Activated gamma-delta T cell treated with anti-CD3 and anti-CD28 coated beads, Interleukin-2, amount 50 U/mL, for 16 hours (primary cell): ENCODE data around the gene RARB.

Experiments used
- DNase-seq: peaks from one replicate; pipeline ENCODE4 v3.0.0-alpha.2; 2020; ENCODE audit warnings: low read depth

The RARB gene

DNA sequence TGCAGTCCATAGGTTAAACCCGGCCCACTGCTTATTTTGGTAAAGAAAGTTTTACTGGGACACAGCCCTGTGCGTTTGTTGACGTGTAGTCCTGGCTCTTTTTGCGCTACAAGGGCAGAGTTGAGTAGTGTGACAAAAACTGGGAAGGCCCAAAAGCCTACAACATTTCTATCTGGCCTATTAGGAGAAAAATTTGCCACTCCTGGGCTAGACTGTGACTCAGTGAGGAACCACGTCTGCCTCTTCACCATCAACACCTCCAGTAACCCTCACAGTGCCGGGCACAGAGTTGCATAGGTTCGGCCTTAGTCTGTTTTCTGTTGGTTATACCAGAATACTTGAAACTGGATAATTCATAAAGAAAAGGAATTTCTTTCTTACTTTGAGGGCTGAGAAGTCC is 126.3 kb downstream of the RARB start:
- no peak for DNase-seq

DNA sequence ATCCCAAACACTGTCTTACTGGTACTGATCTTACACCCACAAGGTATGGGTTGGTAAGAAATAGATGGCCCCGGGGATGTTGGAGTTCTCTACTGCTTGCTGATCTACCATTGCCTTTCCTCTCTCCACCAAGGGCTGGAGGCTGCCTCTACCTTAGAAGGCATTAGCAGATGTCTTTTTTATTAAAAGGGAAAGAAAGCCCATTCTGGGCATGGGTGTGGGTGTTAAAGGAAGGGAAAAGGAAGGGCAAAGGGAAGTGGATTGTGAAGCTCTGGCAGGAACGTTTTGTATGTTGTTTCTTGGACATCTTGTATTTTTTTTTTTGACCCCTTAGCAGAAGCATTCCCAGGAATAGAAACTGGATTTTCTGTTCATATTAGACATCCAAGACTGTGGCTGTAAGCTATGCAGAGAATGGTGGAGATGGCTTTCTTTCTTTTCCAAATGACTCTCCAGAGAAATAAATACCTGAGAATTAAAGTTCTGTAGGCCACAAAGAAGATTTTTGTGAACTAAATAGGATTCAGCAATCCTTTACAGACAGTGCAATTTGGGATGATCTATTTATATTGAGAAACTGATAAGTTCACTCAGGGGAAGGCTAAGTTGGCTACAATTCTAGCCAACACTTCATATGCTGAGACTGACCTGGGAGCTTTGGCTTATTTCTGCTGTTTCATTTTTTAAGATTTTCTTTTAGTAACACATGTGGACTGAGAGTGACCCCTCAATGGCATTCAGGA is 127.8 kb downstream of the RARB start:
- no peak for DNase-seq

DNA sequence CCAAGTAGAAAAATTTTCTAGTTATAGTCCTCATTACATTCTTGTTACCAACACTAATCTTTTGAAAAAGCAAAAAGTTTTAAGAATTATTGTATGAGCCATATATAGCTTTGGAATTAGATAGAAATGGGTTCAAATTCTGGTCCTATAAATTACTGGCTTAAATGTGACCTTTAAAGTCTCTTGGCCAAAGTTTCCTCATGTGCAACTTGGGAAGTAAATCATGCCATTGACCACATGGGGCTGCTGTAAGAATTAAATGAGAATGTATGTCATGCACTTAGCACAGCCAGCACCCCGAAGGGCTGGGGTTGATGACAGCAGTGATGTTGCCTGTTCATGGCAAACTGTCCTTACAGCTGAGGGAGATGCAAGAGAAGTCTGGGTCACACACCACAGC is 128.4 kb downstream of the RARB start:
- DNase-seq: no peak

DNA sequence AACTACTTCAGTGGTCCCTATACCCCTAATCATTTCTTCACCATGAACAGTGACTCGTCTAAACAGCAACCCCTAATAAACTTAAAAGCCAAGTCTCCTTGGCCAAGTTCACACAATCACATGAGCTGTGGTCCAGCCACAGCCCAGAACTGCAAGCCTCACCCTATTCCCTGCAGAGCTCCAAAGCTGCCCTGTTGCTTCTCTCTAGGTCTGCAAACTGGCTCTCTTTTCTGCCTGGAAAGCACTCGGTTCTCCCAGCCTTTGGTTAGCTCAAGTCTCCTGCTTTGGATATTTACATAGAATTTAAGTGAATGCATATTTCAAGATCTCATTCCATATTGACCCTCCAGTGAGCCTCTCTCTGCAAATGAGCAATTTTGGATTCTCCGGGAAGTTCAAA is 129.6 kb downstream of the RARB start:
- DNase-seq: no peak

DNA sequence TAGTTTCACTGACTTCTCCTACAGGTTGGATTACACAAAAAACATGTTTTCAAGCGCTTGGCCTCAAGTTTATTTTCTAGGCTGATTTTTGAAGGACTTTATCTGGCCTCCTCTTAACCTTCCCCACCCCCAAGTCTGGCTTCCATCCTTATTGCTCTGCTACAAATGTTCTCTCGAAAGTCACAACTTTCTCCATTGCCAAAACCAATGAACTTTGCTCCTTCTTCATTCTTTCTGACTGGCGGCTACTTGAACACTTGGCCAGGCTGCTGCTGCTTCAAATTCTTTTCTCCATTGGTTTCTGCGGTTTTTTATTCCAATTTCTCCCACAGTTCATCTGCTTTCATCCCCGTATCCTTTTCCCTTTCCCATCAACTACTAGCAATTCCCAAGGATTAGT is 130.1 kb downstream of the RARB start:
- DNase-seq: no peak

DNA sequence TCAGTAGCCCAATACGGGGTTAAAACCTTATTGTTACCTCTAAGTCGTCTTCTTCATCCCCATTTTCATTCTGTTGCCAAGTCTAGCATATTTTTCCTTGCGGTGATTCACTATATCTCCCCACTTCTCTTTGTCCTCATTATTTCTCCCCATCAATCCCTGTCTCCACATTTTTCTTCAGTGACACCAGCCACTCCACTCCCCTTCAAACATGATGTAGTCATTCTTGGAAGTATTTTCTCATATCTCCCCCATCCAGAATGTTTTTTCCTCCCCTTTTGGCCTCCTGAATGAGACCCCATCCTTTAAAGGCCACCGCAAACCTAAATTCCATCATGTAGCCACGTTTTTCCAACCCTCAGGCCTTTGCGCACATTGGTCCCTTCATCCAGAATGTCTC is 130.7 kb downstream of the RARB start:
- no peak for DNase-seq

DNA sequence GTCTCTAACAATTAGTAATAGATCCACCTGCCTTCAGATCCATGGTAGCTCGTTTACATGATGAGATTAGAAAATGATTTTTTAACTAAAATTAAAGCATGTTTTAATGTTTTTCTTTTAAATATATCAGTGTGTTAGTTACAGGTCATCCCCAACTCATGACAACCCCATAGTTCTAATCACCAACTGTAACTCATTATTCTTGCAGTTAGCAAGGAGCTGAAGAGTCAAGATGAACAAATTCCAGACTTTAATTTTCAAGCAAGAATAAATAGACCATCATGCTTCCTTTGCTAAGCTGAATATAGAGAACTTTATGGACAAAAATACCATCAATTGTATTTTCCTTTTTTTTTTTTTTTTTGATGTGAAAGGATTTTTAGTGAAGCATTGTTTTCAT is 135.5 kb downstream of the RARB start:
- no peak for DNase-seq

DNA sequence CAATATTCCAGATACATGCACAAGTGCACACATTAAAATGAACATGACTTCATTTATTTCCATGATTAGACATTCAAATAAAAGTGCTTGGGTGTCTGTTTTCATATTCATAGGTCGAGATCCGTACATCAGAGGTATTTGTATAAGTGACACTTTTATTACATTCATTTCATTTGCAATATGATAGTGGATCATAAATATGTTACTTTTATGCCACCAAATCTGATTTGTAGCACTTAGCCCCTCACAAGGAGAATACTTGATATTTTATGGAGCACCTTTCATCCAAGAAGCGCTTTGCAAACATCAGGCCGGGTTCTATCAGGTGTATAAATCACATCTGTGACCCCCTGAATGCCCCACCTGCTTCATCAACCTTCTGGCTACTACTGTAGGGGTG is 136.0 kb downstream of the RARB start:
- no peak for DNase-seq

DNA sequence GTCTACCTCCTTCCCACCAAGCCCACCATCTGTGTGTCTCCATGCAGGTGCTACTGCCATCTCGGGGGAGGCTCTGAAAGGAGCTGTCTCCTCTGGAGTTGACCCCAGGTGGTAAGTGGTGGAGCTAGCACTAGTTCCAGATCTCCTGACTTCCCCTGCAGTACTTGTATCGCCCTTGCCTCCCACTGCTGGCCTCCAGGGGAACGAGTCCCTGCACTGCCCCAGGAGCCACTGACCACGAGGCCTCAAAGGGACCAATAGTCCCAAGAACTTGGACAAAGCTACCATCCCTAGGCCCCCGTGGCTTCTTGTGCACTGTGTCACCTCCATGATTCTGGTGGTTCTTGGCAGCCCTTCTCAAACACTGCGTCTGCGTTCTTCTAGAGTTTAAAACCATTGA is 137.7 kb downstream of the RARB start:
- DNase-seq: no peak

DNA sequence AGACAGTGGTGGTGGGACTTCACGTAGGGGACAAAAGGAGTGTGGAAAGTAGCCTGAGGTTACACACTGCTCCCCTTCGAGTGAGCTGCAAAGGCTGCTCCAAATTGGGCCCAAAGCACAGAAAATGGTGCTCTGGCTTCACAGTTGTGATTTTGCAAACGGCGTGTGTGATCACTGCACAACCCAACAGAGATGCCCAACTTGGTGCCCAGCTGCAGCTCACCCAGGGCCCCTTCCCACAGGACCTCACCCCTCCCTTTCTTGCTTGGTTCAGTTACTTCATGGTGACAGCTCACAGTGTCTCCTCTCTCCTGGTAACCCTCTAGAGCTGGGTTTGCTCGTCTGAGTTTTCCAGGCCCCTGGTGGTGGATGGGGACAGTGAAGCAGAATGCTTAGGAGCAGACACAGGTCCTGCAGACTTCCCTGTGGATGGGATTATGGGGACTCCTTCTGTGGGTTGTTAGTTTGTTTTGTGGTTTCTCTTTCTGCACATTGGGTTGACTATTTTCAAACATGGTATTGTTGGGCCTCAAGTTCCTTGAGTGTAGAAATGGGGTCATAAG is 138.4 kb downstream of the RARB start:
- DNase-seq: no peak

DNA sequence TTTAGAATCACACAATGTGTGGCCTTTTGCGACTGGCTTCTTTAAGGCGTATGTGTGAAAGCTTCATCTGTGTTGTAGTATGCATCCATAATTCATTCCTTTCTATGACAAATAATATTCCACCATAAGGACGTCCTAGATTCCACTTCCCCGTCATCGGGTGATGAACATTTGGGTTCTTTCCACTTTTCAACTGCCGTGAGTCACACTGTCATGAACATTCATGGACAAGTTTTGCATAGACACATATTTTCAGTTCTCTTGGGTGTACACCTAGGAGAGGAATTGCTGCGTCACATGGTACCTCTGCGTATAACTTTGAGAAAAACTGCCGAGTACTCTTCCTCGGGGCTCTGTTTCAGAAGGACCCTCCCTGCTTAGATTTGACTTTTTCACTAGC is 139.3 kb downstream of the RARB start:
- DNase-seq: no peak

DNA sequence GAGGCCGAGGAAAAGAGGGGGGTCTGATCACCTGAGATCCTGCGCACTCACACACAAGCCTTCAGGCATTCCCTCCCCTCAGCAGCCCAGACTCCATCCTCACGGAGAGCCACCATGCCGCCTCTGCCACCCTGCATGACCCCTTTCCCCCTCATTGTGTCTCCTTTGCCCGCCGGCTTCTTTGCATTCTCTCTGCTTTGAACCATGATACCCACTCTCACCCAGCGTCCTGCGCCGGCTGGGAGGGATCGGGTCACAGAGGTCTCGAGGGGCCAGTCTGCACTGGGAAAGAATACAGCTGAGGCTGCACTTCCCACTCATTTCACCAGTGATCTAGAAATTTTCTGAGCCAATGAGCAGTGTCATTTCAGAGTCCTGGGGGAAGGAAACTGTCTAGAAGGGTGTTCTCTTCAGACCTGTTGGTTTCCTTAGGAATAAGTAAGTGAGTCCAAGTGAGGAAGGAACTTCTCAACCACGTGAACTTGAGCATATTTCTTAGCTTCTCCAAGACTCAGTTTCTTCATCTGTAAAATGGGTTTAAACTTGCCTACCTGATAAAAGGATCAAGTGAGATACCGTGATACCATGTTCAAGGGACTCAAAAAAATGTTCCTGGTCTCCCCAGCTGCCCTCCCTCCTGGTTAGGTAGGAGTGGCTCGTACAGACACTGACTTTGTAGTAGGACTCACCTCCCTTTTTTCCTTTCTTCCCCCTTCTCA is 139.9 kb downstream of the RARB start:
- no peak for DNase-seq

DNA sequence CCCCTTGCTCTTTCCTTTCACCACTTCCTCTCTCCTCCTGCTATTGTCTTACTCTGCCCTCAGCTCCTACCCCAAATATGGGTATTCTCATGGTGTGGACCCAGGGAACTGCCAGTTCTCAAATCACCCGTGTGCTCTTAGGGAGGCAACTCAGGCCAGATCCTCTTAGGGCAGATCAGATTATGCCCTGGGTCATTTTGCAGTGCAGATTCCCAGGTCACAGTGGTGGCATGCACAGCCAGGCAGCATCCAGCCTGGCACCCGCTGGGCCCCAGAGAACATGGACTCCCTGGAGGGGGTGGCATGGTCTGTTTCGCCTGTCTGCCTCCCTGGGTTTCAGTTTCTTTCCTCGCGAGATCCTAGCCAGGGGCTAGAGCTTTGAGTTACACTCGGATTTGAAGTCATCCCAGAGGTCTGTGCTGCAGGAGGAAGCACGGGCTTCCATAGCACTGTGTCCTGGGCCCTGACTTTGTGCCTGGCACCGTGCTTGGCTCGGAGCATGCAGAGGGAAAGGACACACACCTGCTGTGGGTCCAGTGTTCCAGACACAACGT is 140.5 kb downstream of the RARB start:
- no peak for DNase-seq

DNA sequence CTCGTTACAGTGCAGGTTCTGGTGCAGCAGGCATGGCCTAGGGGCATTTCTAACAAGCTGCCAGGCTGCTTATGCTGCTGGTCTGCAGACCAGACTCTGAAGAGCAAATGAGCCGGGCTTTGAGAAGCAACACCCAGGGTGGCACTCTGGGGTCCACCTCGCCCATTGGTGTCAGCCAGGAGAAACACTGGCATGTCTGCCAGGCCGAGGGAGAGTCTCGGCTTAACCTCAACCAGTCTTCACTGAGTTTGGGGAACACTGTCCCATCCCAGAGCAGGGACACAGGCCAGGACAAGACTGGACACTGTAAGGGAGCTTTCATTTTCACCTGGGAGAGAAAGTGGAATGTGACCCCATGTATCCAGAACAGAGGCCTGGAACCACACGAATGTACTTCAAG is 143.2 kb downstream of the RARB start:
- DNase-seq: no peak

DNA sequence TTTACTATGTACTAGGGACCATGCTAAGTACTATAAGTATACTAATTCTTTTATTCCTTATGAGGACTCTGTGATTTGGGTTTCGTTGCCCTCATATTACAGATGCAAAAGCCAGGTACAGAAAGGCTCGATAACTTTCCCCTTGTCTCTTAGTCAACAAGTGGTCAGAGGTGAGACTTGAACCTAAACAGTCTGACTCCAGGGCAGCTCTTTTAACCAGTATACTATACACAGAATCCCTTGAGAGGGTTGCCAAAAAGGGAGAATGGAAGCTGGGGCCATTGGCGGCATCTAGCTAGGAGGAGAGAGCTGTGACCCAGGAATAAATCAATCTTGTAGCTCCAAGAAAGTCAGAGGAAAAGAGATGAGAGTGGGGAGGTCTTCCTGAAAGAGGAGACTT is 144.3 kb downstream of the RARB start:
- no peak for DNase-seq

DNA sequence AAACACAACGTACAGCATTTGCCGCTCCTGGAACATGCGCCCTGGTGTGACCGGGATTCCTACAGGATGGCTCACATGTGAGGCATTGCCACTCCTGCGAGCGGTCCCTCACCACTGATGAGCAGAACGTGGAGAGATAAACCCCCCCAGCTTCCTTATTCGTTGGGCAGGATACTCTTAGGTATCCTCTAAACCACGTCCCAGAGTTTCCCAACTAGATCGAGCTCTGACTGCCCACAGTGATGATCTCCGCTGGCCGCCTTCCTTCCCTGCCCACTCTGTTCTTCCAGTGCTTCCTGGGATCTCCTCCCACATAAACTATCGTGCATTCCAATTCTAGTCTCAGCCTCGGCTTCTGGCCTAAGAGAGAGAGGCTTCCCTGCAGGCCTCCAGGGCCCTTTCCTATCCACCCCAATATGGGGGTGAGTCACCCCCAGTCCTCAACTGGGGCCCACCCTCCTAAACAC is 144.9 kb downstream of the RARB start:
- DNase-seq: no peak

DNA sequence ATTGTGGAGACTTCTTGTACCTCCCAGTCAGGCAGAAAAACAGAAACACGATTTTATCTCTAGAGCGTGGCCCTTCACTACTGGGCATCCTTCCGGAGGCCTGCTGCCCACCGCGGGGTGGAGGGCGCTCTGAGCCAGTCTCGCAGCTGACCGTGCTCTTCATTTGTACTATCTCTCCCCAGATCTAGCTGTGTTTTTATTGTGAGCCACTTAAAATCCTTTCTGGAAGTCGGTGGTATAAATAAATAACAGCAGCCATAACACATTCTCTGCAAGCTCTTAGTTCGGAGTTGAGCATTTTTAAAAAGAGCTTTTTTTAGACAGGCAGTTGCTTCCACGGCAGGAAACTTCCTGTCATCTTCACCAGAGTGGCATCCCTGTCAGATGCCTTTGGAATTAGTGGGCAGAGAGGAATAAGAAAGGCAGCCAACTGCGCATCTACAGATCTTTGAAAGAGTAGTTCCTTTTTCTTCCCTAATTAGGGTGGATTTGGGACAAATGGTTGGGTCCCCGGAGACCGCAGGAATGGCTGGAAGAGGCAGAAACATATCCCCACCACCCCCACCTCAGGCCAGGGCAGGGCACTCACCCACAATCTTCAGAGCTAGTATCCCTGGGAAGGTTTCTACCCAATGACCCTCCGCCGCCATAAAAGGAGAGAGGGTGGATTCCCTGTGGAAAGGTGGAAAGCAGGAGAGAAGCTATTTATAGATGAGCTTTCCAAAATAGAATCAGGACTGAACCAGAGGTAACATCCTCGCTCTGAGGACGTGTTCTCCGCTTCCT is 145.5 kb downstream of the RARB start:
- no peak for DNase-seq

DNA sequence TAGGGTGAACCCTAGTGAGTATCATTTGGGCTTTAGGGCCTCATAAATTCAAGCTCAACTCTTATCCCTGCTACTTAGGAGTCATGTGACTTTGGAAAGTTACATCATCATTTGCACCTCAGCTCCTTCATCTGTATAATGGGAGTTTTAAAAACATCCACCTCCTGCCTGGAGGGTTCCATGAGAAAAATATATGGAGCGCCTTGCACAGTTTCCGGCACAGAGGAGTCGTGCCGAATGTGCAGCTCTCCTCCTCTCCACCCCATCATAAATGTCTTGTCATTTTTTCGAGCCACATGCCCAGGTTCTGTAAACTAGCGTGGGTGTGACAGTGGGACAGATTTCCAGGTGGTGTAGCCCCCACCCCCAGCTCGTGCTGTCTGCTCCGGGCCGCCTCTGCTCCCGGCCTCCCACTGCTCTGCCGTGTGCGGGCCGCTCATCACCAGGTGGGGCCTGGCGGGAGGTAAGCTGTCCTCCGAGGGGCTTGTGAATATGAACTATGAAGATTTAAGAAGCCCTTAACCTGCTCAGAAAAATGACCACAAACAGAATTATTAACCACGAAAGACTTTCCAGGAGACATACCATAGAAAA is 146.2 kb downstream of the RARB start:
- DNase-seq: no peak

DNA sequence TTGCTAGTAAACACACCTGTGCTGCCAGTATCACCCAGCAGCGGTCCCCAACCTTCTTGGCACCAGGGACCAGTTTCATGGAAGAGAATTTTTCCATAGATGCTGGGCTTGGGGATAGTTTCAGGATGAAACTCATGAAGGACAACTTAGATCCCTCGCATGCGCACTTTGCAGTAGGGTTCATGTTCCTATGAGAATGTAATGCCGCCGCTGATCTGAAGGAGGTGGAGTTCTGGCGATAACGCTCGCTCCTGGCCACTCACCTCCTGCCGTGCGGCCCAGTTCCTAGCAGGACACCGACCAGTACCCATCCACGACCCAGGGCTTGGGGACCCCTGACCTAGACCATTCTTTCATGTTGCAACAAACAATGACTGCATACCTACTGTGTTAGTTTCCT is 146.9 kb downstream of the RARB start:
- DNase-seq: no peak

DNA sequence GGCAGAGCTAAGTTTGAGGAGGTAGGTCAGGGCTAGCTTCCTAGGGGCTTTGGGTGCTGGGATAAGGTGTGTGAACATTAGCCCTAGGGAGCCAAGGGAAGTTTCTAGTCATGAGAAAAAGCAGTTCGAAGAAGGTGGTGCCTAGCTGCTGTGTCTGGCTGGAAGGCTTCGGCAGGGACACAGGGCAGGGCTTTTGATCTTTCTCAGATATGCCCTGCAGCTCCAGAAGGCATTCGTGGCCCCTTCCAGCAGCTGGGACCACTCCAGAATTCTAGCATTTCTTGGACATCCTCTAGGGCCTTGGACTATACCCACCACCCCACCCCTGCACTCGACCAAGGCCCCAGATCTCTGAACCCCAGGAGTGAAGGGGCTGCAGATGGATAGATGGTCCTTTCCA is 148.1 kb downstream of the RARB start:
- DNase-seq: no peak

DNA sequence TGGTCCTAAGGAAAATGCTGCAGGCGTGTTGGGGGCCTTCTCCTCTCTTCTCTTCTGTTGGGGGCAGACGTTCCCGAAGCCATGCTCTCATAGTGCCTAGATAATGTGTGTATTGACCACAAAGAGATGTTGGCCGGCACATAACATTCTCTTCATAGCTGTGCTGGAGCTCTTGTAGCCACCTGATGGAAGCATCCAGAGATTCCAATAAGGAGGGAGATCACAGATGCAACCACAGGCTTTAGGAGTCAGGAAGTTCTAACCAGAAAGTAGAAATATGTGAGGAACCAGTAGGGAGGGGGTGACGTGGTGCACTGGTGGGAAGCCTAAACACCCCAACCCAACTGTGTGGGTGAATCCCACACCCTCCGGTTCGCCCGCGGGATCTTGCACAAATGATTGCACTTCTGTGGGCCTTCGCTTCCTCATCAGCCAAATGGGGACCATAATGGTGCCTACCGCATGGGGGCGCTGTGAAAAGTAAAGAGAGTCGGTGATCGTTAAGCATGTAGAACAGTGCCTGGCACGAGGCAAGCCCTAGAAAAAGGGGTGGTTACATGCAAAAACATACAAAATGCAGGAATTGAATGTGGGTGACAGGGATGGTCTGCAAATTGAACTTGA is 148.9 kb downstream of the RARB start:
- DNase-seq: no peak

DNA sequence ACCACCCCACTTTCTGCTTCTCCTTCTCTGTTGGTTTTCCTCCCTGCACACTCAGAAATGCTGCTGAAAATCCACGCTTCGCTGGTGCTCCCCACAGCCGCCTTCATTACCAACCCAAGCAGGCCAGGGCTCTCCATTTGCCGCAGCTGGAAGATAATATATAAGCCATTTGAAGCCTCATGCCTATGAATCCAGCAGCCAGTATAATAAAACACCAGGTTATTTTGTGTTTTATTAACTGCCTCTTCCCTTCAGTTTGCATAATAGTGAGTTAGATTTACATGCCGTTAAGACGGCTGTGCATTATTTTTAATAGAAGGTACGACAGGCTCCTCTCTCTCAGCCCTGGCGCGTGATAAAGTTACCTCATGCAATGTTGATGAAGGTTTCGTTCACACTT is 150.0 kb downstream of the RARB start:
- DNase-seq: no peak
